ENCODE measurements around the gene BCAS1.

GRCh38 chr20:54092021-54092420 is 21.6 kb upstream of the BCAS1 start:
- TF ChIP-seq POLR2A (IDR thresholded peaks at IDR 0.05) = no peak
- TF ChIP-seq, protein P1, sequence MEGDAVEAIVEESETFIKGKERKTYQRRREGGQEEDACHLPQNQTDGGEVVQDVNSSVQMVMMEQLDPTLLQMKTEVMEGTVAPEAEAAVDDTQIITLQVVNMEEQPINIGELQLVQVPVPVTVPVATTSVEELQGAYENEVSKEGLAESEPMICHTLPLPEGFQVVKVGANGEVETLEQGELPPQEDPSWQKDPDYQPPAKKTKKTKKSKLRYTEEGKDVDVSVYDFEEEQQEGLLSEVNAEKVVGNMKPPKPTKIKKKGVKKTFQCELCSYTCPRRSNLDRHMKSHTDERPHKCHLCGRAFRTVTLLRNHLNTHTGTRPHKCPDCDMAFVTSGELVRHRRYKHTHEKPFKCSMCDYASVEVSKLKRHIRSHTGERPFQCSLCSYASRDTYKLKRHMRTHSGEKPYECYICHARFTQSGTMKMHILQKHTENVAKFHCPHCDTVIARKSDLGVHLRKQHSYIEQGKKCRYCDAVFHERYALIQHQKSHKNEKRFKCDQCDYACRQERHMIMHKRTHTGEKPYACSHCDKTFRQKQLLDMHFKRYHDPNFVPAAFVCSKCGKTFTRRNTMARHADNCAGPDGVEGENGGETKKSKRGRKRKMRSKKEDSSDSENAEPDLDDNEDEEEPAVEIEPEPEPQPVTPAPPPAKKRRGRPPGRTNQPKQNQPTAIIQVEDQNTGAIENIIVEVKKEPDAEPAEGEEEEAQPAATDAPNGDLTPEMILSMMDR (IDR thresholded peaks at IDR 0.05) = no peak

All from right lobe of liver (tissue), 4 donors.